Neural progenitor cell (in vitro differentiated cells): ENCODE measurements around the gene LRFN5. TPM values are rescaled to one million over a fixed set of nuclear protein-coding genes. Genes with fewer than 3 reads are reported as not detected.
A peak's percentile ranks its signal among the peaks of the same experiment; 100 is the strongest.
"Not testable (repeated sequence)": the region's sequence is repeated elsewhere in the genome, so short reads cannot be mapped to it uniquely, and the experiment has no call there.

Experiments
- DNase-seq: peaks from one replicate; pipeline ENCODE4 v3.0.0-alpha.2; 2016; ENCODE audit warnings: low spot score
- H2AFZ ChIP-seq: fragments of 200-600 bp; sonication (generic); replicated peaks from 2 replicates; pipeline ENCODE4 v1.6.1; 2016; ENCODE audit warnings: antibody characterized with exemption
- H3F3A ChIP-seq: fragments of 200-600 bp; sonication (generic); 2 replicates; pipeline ENCODE4 v1.6.1; 2016; ENCODE audit warnings: antibody characterized with exemption, low read depth
- H3K27ac ChIP-seq: fragments of 200-600 bp; sonication (generic); 2 replicates; pipeline ENCODE4 v1.5.1; 2016; ENCODE audit warnings: mild to moderate bottlenecking
- H3K27me3 ChIP-seq: fragments of 200-600 bp; sonication (generic); 2 replicates; pipeline ENCODE4 v1.6.1; 2016; ENCODE audit warnings: mild to moderate bottlenecking, moderate library complexity
- H3K36me3 ChIP-seq: fragments of 200-600 bp; sonication (generic); 2 replicates; pipeline ENCODE4 v1.5.1; 2016
- H3K4me1 ChIP-seq: fragments of 200-600 bp; sonication (generic); 2 replicates; pipeline ENCODE4 v1.6.1; 2016; ENCODE audit warnings: mixed run types
- H3K4me2 ChIP-seq: fragments of 200-600 bp; sonication (generic); 2 replicates; pipeline ENCODE4 v1.6.1; 2016
- H3K4me3 ChIP-seq: fragments of 200-600 bp; sonication (generic); 2 replicates; pipeline ENCODE4 v1.5.1; 2016
- H3K79me2 ChIP-seq: fragments of 200-600 bp; sonication (generic); 2 replicates; pipeline ENCODE4 v1.6.1; 2016; ENCODE audit warnings: low read depth
- H3K9ac ChIP-seq: fragments of 200-600 bp; sonication (generic); 2 replicates; pipeline ENCODE4 v1.6.1; 2016
- H3K9me3 ChIP-seq: fragments of 200-600 bp; sonication (generic); 2 replicates; pipeline ENCODE4 v1.5.1; 2016; ENCODE audit warnings: low read depth
- H4K20me1 ChIP-seq: fragments of 200-600 bp; sonication (generic); 2 replicates; pipeline ENCODE4 v1.6.1; 2016; ENCODE audit warnings: low read depth
- H3K27ac Mint-ChIP-seq: 3 replicates; pipeline ENCODE4 v1.8.0; 2021; ENCODE audit warnings: mixed read lengths
- H3K27me3 Mint-ChIP-seq: 2 replicates; pipeline ENCODE4 v1.8.0; 2022; ENCODE audit warnings: low read depth, mild to moderate bottlenecking, inconsistent platforms, moderate library complexity, mixed read lengths; ENCODE audit not compliant: insufficient read depth
- H3K36me3 Mint-ChIP-seq: 3 replicates; pipeline ENCODE4 v1.8.0; 2021; ENCODE audit warnings: mixed read lengths
- H3K4me1 Mint-ChIP-seq: 3 replicates; pipeline ENCODE4 v1.8.0; 2021; ENCODE audit warnings: mixed read lengths
- H3K4me3 Mint-ChIP-seq: 3 replicates; pipeline ENCODE4 v1.8.0; 2021; ENCODE audit warnings: mild to moderate bottlenecking, moderate library complexity, mixed read lengths
- H3K9me3 Mint-ChIP-seq: 3 replicates; pipeline ENCODE4 v1.8.0; 2020; ENCODE audit warnings: mixed read lengths
- CTCF ChIP-seq: fragments of 200-600 bp; sonication (generic); IDR thresholded peaks from 2 replicates; pipeline ENCODE4 v1.5.1; 2017; ENCODE audit warnings: antibody characterized with exemption, mild to moderate bottlenecking
- EZH2 ChIP-seq: fragments of 200-600 bp; sonication (generic); IDR thresholded peaks from 2 replicates; pipeline ENCODE4 v1.6.1; 2017; ENCODE audit warnings: antibody characterized with exemption, mild to moderate bottlenecking, moderate library complexity
- EZH2phosphoT487 ChIP-seq: fragments of 200-600 bp; sonication (generic); IDR thresholded peaks from 2 replicates; pipeline ENCODE4 v1.6.1; 2017; ENCODE audit warnings: antibody characterized with exemption
- total RNA-seq: library from RNA; depleted of rRNA; stranded (reverse); fragments of >200 nt; gene quantifications from 2 replicates; pipeline ENCODE4 v1.2.3, GENCODE V29; 2015; ENCODE audit warnings: low replicate concordance

Gene LRFN5
- total RNA-seq, result 0.12 and 0.49 TPM in 2 replicates

- Histone ChIP-seq H3K9ac (no peak within 1 kb of the TSS), H3K4me2 (peak within 1 kb of the TSS; percentile 89), H3K27me3 (peaks cover 97% of the 10 kb centered on the region), H3K27ac (no peak within 1 kb of the TSS), H2AFZ (peak within 1 kb of the TSS; percentile 96), H3K4me1 (peaks cover 15% of the 10 kb centered on the region), H3K4me3 (peak within 1 kb of the TSS; percentile 71), H3K36me3 (no peaks in the 10 kb centered on the region), H3K9me3 (no peaks in the 10 kb centered on the region), H3K79me2 (no peaks in the 10 kb centered on the region), H3F3A (peaks cover 16% of the 10 kb centered on the region), H4K20me1 (peaks cover 21% of the 10 kb centered on the region)
- Mint-ChIP-seq H3K4me1 (peaks cover 46% of the 10 kb centered on the region), H3K36me3 (no peaks in the 10 kb centered on the region), H3K4me3 (peak within 1 kb of the TSS; percentile 92), H3K27me3 (peaks cover 39% of the 10 kb centered on the region), H3K9me3 (no peaks in the 10 kb centered on the region), H3K27ac (peak within 1 kb of the TSS; percentile 63)
- DNase-seq, result peak; percentile 67
- TF ChIP-seq EZH2, result no peak
Measured at GRCh38 chr14:41606532-41607303, at the start of gene LRFN5. Gene LRFN5, plus strand, starts transcription at chr14:41606876.

GRCh38 chr14:41558490-41558889, 48.2 kb upstream of the LRFN5 start:
- no peak overlapping the region for H2AFZ ChIP-seq
- H3K36me3 ChIP-seq, result no peaks in the 10 kb centered on the region
- no peak overlapping the region for H3K4me2 ChIP-seq

GRCh38 chr14:41566864-41567263, 39.8 kb upstream of the LRFN5 start:
- not testable (repeated sequence) for H3K4me2 ChIP-seq, H4K20me1 ChIP-seq, H3K27me3 ChIP-seq, H3K27me3 Mint-ChIP-seq, H3K4me3 Mint-ChIP-seq, H3K36me3 ChIP-seq, H3K4me1 Mint-ChIP-seq, H3K4me3 ChIP-seq, H3K27ac ChIP-seq, H3K36me3 Mint-ChIP-seq, H3K4me1 ChIP-seq, H3K9ac ChIP-seq, DNase-seq, H3K79me2 ChIP-seq, H3F3A ChIP-seq, H2AFZ ChIP-seq, H3K9me3 Mint-ChIP-seq, H3K27ac Mint-ChIP-seq, H3K9me3 ChIP-seq

More at GRCh38 chr14:41558490-41558889, 48.2 kb upstream of the LRFN5 start:
- Histone ChIP-seq H3K27me3 (no peaks in the 10 kb centered on the region), H3F3A (no peaks in the 10 kb centered on the region), H3K27ac (no peak overlapping the region), H3K9me3 (no peaks in the 10 kb centered on the region), H3K4me3 (no peak overlapping the region), H3K9ac (no peak overlapping the region), H3K4me1 (no peaks in the 10 kb centered on the region), H3K79me2 (no peaks in the 10 kb centered on the region), H4K20me1 (no peaks in the 10 kb centered on the region)
- no peaks in the 10 kb centered on the region for H3K4me1 Mint-ChIP-seq
- H3K27me3 Mint-ChIP-seq, result no peaks in the 10 kb centered on the region
- TF ChIP-seq EZH2 (no peak), EZH2phosphoT487 (no peak), CTCF (no peak)
- DNase-seq, result no peak
- H3K36me3 Mint-ChIP-seq, result no peaks in the 10 kb centered on the region
- no peaks in the 10 kb centered on the region for H3K9me3 Mint-ChIP-seq
- no peak overlapping the region for H3K4me3 Mint-ChIP-seq
- H3K27ac Mint-ChIP-seq, result no peak overlapping the region

- H2AFZ ChIP-seq, result no peak overlapping the region
- no peaks in the 10 kb centered on the region for H3F3A ChIP-seq
- no peaks in the 10 kb centered on the region for H3K79me2 ChIP-seq
- Mint-ChIP-seq H3K4me1 (no peaks in the 10 kb centered on the region), H3K27ac (no peak overlapping the region), H3K27me3 (no peaks in the 10 kb centered on the region), H3K9me3 (no peaks in the 10 kb centered on the region), H3K36me3 (no peaks in the 10 kb centered on the region), H3K4me3 (no peak overlapping the region)
- TF ChIP-seq CTCF (no peak), EZH2phosphoT487 (no peak), EZH2 (no peak)
- no peak overlapping the region for H3K4me2 ChIP-seq
- no peak overlapping the region for H3K9ac ChIP-seq
- H3K4me3 ChIP-seq, result no peak overlapping the region
- no peaks in the 10 kb centered on the region for H3K27me3 ChIP-seq
- H3K27ac ChIP-seq, result no peak overlapping the region
- DNase-seq, result no peak
- H3K9me3 ChIP-seq, result no peaks in the 10 kb centered on the region
- H4K20me1 ChIP-seq, result no peaks in the 10 kb centered on the region
- no peaks in the 10 kb centered on the region for H3K4me1 ChIP-seq
- no peaks in the 10 kb centered on the region for H3K36me3 ChIP-seq
Measured at GRCh38 chr14:41568979-41569378, 37.7 kb upstream of the LRFN5 start.
